ENCODE results near the gene ADAMTS12. TPM values are rescaled to one million over a fixed set of nuclear protein-coding genes. Genes with fewer than 3 reads are reported as not detected.

The ADAMTS12 gene
- total RNA-seq, 1 experiment from 2014 or later = 0.05 TPM

DNA sequence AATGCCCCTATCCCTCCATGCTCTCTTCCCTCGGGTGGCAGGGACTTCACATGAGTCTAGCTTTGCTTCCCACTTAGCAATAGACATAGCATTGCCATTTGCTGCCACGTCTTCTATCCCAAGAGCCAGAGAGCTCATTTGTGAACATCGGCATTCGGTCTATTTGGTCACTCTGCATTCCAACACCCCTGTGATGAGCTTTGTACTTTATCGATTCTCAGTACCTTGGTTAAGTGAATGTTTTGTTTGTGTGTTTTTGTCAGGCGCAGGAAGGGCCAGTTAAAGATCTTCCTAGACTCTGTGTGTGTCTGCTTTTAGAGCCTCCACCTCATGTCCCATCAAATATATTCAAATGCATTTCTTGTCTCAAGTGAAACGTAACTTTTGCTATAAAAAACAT, 309.4 kb downstream of the ADAMTS12 start:
- TF ChIP-seq JUND (IDR thresholded peaks at IDR 0.05) = no peak
- TF ChIP-seq SRF (IDR thresholded peaks at IDR 0.05; ENCODE audit: low read depth) = no peak
- TF ChIP-seq, protein P1, sequence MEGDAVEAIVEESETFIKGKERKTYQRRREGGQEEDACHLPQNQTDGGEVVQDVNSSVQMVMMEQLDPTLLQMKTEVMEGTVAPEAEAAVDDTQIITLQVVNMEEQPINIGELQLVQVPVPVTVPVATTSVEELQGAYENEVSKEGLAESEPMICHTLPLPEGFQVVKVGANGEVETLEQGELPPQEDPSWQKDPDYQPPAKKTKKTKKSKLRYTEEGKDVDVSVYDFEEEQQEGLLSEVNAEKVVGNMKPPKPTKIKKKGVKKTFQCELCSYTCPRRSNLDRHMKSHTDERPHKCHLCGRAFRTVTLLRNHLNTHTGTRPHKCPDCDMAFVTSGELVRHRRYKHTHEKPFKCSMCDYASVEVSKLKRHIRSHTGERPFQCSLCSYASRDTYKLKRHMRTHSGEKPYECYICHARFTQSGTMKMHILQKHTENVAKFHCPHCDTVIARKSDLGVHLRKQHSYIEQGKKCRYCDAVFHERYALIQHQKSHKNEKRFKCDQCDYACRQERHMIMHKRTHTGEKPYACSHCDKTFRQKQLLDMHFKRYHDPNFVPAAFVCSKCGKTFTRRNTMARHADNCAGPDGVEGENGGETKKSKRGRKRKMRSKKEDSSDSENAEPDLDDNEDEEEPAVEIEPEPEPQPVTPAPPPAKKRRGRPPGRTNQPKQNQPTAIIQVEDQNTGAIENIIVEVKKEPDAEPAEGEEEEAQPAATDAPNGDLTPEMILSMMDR (IDR thresholded peaks at IDR 0.05 in 2 of 3, conservative IDR thresholded peaks at IDR 0.05 in 1 of 3; ENCODE audit: borderline replicate concordance in 1 of 3, insufficient read depth in 1 of 3, low read depth in 2 of 3, low read length in 2 of 3) = no peak
- TF ChIP-seq FOSL1 (IDR thresholded peaks at IDR 0.05; ENCODE audit: low read depth) = no peak
- TF ChIP-seq YY1 (IDR thresholded peaks at IDR 0.05; ENCODE audit: extremely low read depth, insufficient replicate concordance, low read depth, low read length) = no peak
- no peak for TF ChIP-seq TCF7L2 (IDR thresholded peaks at IDR 0.05; ENCODE audit: borderline replicate concordance, extremely low read depth, insufficient read depth, insufficient read length)
- H3K9ac ChIP-seq (ENCODE audit: low read length) = no peak overlapping the region
- CTCF ChIA-PET = no interaction called here

DNA sequence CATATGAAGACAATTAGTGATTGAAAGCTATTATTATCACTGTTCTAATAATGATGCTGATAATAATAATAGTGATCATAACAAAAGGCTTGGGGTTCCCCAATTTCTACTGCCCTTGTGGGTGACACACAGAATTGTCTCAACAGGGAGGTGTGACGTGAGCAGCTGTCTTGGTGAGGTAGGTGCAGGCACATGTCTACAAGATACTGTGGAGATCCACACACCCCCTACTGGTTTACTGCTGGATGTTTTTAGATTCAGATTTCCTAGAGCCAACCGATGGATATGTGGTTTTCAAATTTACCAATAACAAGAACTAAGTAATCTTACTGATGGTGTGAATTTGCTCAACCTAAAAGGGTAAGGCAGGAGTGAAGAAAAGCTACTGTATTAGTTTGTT, 312.0 kb downstream of the ADAMTS12 start:
- no peak overlapping the region for H3K4me2 ChIP-seq (ENCODE audit: low read length)
- no peak overlapping the region for H3K4me3 ChIP-seq (replicated peaks in 1 of 2; ENCODE audit: low read depth in 1 of 2, low read length in 2 of 2)
- BruUV-seq (replicated peaks) = no TSS peak
- no peaks in the 10 kb centered on the region for H3K36me3 ChIP-seq (ENCODE audit: control insufficient read depth in 1 of 2, insufficient read depth in 2 of 2, low read length in 2 of 2)
- no peak; the same call in 1 of the 2 replicates for ATAC-seq
- H3K79me2 ChIP-seq (ENCODE audit: insufficient read depth, low read length) = no peaks in the 10 kb centered on the region
- CTCF ChIA-PET = interaction anchor here (0.9 to 1.5 kb wide), 2 partner anchors 9 kb away, joined by 5 to 6 read pairs; no protein-coding TSS in a partner anchor
- H3K4me1 ChIP-seq (ENCODE audit: control insufficient read depth in 1 of 2, insufficient read depth in 2 of 2, low read length in 2 of 2) = no peaks in the 10 kb centered on the region
- H2AFZ ChIP-seq (ENCODE audit: low read depth, low read length, poor library complexity, severe bottlenecking) = no peak overlapping the region
- intact Hi-C loops (cut with micrococcal nuclease) = loop anchor here (10.0 kb wide), 1 partner anchor 135 kb away; the partner anchor contains the start of gene TARS1
- no peak overlapping the region for H3K9ac ChIP-seq (ENCODE audit: low read length)
- TF ChIP-seq CEBPB (IDR thresholded peaks at IDR 0.05; ENCODE audit: low read depth) (no peak), TCF7L2 (IDR thresholded peaks at IDR 0.05; ENCODE audit: borderline replicate concordance, extremely low read depth, insufficient read depth, insufficient read length) (no peak), ELF1 (IDR thresholded peaks at IDR 0.05; ENCODE audit: borderline replicate concordance, low read depth) (no peak)
- TF ChIP-seq, protein P2, sequence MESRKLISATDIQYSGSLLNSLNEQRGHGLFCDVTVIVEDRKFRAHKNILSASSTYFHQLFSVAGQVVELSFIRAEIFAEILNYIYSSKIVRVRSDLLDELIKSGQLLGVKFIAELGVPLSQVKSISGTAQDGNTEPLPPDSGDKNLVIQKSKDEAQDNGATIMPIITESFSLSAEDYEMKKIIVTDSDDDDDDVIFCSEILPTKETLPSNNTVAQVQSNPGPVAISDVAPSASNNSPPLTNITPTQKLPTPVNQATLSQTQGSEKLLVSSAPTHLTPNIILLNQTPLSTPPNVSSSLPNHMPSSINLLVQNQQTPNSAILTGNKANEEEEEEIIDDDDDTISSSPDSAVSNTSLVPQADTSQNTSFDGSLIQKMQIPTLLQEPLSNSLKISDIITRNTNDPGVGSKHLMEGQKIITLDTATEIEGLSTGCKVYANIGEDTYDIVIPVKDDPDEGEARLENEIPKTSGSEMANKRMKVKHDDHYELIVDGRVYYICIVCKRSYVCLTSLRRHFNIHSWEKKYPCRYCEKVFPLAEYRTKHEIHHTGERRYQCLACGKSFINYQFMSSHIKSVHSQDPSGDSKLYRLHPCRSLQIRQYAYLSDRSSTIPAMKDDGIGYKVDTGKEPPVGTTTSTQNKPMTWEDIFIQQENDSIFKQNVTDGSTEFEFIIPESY (IDR thresholded peaks at IDR 0.05; ENCODE audit: extremely low read depth, insufficient replicate concordance, low read length) = no peak
- TF ChIP-seq, protein P1 (IDR thresholded peaks at IDR 0.05 in 2 of 3, conservative IDR thresholded peaks at IDR 0.05 in 1 of 3; ENCODE audit: borderline replicate concordance in 1 of 3, insufficient read depth in 1 of 3, low read depth in 2 of 3, low read length in 2 of 3) = peak in 2 of 3 experiments; percentile 20 to 21; a peak in 1 of 6 replicates
- H3K9me3 ChIP-seq (ENCODE audit: control insufficient read depth in 1 of 2, insufficient read depth in 1 of 2, low read depth in 1 of 2, low read length in 2 of 2) = no peaks in the 10 kb centered on the region
- RAD21 ChIA-PET (ENCODE audit: low non-redundant PET in 1 of 2, low total read pairs in 2 of 2, uncharacterized antibody in 2 of 2, unreplicated experiment in 2 of 2) = no interaction called here
- no peak overlapping the region for H3K27ac ChIP-seq (ENCODE audit: low read depth, low read length)
- POLR2A ChIA-PET = no interaction called here
- H3K27me3 ChIP-seq (ENCODE audit: insufficient read depth, low read length) = peaks cover 41% of the 10 kb centered on the region
- no peaks in the 10 kb centered on the region for H3K9me2 ChIP-seq (ENCODE audit: insufficient read depth)
- no peak for DNase-seq (ENCODE audit: low read depth, low spot score)
- H4K20me1 ChIP-seq (ENCODE audit: insufficient read depth) = no peaks in the 10 kb centered on the region

More for the DNA sequence above, 309.4 kb downstream of the ADAMTS12 start:
- intact Hi-C loops (cut with micrococcal nuclease) = loop anchor here (10.0 kb wide), 1 partner anchor 138 kb away; the partner anchor contains the start of gene TARS1
- no peak overlapping the region for H3K4me2 ChIP-seq (ENCODE audit: low read length)
- H2AFZ ChIP-seq (ENCODE audit: low read depth, low read length, poor library complexity, severe bottlenecking) = no peak overlapping the region
- H3K9me2 ChIP-seq (ENCODE audit: insufficient read depth) = no peaks in the 10 kb centered on the region
- DNase-seq (ENCODE audit: low read depth, low spot score) (no peak), ATAC-seq (no peak)
- H3K4me3 ChIP-seq (replicated peaks in 1 of 2; ENCODE audit: low read depth in 1 of 2, low read length in 2 of 2) = no peak overlapping the region
- no peaks in the 10 kb centered on the region for H3K9me3 ChIP-seq (ENCODE audit: control insufficient read depth in 1 of 2, insufficient read depth in 1 of 2, low read depth in 1 of 2, low read length in 2 of 2)
- H3K79me2 ChIP-seq (ENCODE audit: insufficient read depth, low read length) = no peaks in the 10 kb centered on the region
- no peaks in the 10 kb centered on the region for H4K20me1 ChIP-seq (ENCODE audit: insufficient read depth)
- RAD21 ChIA-PET (ENCODE audit: low non-redundant PET in 1 of 2, low total read pairs in 2 of 2, uncharacterized antibody in 2 of 2, unreplicated experiment in 2 of 2) = no interaction called here
- no peak overlapping the region for H3K27ac ChIP-seq (ENCODE audit: low read depth, low read length)
- H3K27me3 ChIP-seq (ENCODE audit: insufficient read depth, low read length) = peaks cover 31% of the 10 kb centered on the region
- POLR2A ChIA-PET = no interaction called here
- BruUV-seq (replicated peaks) = no TSS peak
- no peaks in the 10 kb centered on the region for H3K4me1 ChIP-seq (ENCODE audit: control insufficient read depth in 1 of 2, insufficient read depth in 2 of 2, low read length in 2 of 2)
- no peaks in the 10 kb centered on the region for H3K36me3 ChIP-seq (ENCODE audit: control insufficient read depth in 1 of 2, insufficient read depth in 2 of 2, low read length in 2 of 2)

Measured in HCT116 (cell line).